Uterus (tissue), 2 donors: ENCODE measurements around the gene ANO7.

Experiments used
- CTCF ChIP-seq, 4 experiments: fragments of 200-600 bp in 2 of 4; fragments of 450-650 bp in 2 of 4; sonication (generic) in 2 of 4; IDR thresholded peaks; one replicate each; pipeline ENCODE4 v1.5.1; 2016 to 2019; ENCODE audit warnings: antibody characterized with exemption in 4 of 4, mild to moderate bottlenecking in 2 of 4, moderate library complexity in 1 of 4
- POLR2A ChIP-seq, 2 donors: fragments of 450-650 bp; IDR thresholded peaks; one replicate each; pipeline ENCODE4 v1.6.1; 2016; ENCODE audit warnings: antibody characterized with exemption in 2 of 2, mild to moderate bottlenecking in 1 of 2, moderate library complexity in 1 of 2

- TF ChIP-seq CTCF (IDR thresholded peaks at IDR 0.05): no peak
- no peak for TF ChIP-seq POLR2A (IDR thresholded peaks at IDR 0.05)
These were observed 19.6 kb downstream of the ANO7 start for GRCh38 chr2:241208058-241208457.
